ENCODE results near the gene OR52E1. TPM values are rescaled to one million over a fixed set of nuclear protein-coding genes. Genes with fewer than 3 reads are reported as not detected.

The OR52E1 gene
- total RNA-seq (2012; rRNA removed) = not detected in 2 replicates
- not detected in 2 replicates for polyA plus RNA-seq (2012; rRNA removed)
- polyA plus RNA-seq (2012; cell fraction: cytosol; rRNA removed) = not detected in 2 replicates
- polyA plus RNA-seq (2012; cell fraction: nucleus; rRNA removed; ENCODE audit: low replicate concordance) = not detected in 2 replicates
- Bru-seq, nascent RNA = not detected
- BruChase-seq, experiment 1, labeled RNA remaining after a 6-hour chase = percentile 23 among the genes with signal in this experiment
- percentile 24 among the genes with signal in this experiment for BruChase-seq, experiment 2, labeled RNA remaining after a 2-hour chase
- long read RNA-seq = 0 reads

DNA sequence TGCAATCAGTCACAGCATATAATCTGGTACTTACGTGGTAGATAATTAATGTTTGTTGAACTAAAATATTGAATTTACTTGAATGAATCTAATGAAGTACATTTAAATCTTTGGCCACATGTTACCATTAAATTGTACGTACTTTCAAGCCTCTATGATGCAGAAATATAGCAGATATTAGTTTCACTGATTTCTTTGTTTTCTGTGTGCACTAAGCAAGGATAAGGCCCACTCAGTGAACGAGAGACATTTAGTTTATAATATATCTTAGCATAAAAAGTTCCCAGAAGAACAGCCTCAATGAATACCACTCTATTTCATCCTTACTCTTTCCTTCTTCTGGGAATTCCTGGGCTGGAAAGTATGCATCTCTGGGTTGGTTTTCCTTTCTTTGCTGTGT, at the start of gene OR52E1:
TSS of gene OR52E1 (plus strand) at position 301 of the 400 bp plus-strand sequence.
- BruUV-seq (replicated peaks) = no TSS peak
- no peak within 1 kb of the TSS for H3K27ac ChIP-seq (ENCODE audit: insufficient read depth, low read length)
- no peak within 1 kb of the TSS for H2BK20ac ChIP-seq (ENCODE audit: low read depth, low read length)
- no peak within 1 kb of the TSS for H2AK5ac ChIP-seq (ENCODE audit: low read depth, low read length)
- H3K14ac ChIP-seq (replicated peaks; ENCODE audit: low read depth, low read length) = no peak within 1 kb of the TSS
- H2BK5ac ChIP-seq (ENCODE audit: low read depth, low read length, poor library complexity, severe bottlenecking) = no peak within 1 kb of the TSS
- no peak within 1 kb of the TSS for H3K18ac ChIP-seq (ENCODE audit: low read depth, low read length)
- no peak within 1 kb of the TSS for H3K56ac ChIP-seq (ENCODE audit: extremely low read depth, insufficient read depth, low read length)
- ChIA-PET CTCF (no interaction called here), POLR2A (ENCODE audit: unreplicated experiment) (no interaction called here)
- no peaks in the 10 kb centered on the region for H4K20me1 ChIP-seq (ENCODE audit: insufficient read depth, low read length)
- H3K9ac ChIP-seq (ENCODE audit: low read depth, low read length) = no peak within 1 kb of the TSS
- no peak within 1 kb of the TSS for H4K91ac ChIP-seq (ENCODE audit: insufficient read depth, low read depth, low read length)
- H3K4me1 ChIP-seq (ENCODE audit: control insufficient read depth, insufficient read depth, low read length) = no peaks in the 10 kb centered on the region
- DNase-seq (no peak), ATAC-seq (ENCODE audit: low read depth) (no peak)
- H3K36me3 ChIP-seq (ENCODE audit: control insufficient read depth, insufficient read depth, low read length) = no peaks in the 10 kb centered on the region
- no CpG with 5 or more reads among the region's 3 CpGs for WGBS, 2 experiments (ENCODE audit: extremely low coverage in 2 of 2, insufficient read length in 1 of 2)
- intact Hi-C loops (cut with micrococcal nuclease) = no loop called here
- no peak within 1 kb of the TSS for H3K4me2 ChIP-seq (ENCODE audit: low read depth, low read length)
- H2AK9ac ChIP-seq (replicated peaks; ENCODE audit: low read depth, low read length, poor library complexity) = no peak within 1 kb of the TSS
- no peaks in the 10 kb centered on the region; the same call in 1 of the 2 replicates for H3K27me3 ChIP-seq (ENCODE audit: control insufficient read depth, insufficient read depth, low read length)
- H4K5ac ChIP-seq (ENCODE audit: low read depth, low read length) = no peak within 1 kb of the TSS
- no peak within 1 kb of the TSS for H2BK15ac ChIP-seq (ENCODE audit: low read depth, low read length)
- H3K79me1 ChIP-seq (ENCODE audit: low read depth in 1 of 2, low read length in 2 of 2) = no peaks in the 10 kb centered on the region
- H3K4me3 ChIP-seq (ENCODE audit: insufficient read depth, low read depth, low read length) = no peak within 1 kb of the TSS
- in situ Hi-C loops (cut with MboI; ENCODE audit: low sequenced_read_pairs) = no loop called here
- no peak within 1 kb of the TSS for H2BK120ac ChIP-seq (ENCODE audit: low read depth, low read length)
- no peak within 1 kb of the TSS for H3K23ac ChIP-seq (ENCODE audit: low read depth, low read length)
- H3K9me3 ChIP-seq (ENCODE audit: control insufficient read depth, insufficient read depth, low read length) = no peaks in the 10 kb centered on the region
- H3K9me1 ChIP-seq (ENCODE audit: insufficient read depth, low read length) = no peaks in the 10 kb centered on the region
- H3K4ac ChIP-seq (ENCODE audit: low read depth, low read length) = no peak within 1 kb of the TSS
- TF ChIP-seq BHLHE40 (IDR thresholded peaks at IDR 0.05; ENCODE audit: low read depth, low read length) (no peak), NFE2L2 (IDR thresholded peaks at IDR 0.05; ENCODE audit: low read depth, low read length) (no peak), POLR2A (IDR thresholded peaks at IDR 0.05; ENCODE audit: low read depth, low read length) (no peak), CHD1 (IDR thresholded peaks at IDR 0.05; ENCODE audit: low read depth, low read length) (no peak), CEBPB (IDR thresholded peaks at IDR 0.05; ENCODE audit: low read depth, low read length) (no peak), SMC3 (IDR thresholded peaks at IDR 0.05; ENCODE audit: low read depth, low read length) (no peak), MAZ (IDR thresholded peaks at IDR 0.05; ENCODE audit: borderline replicate concordance, low read depth, low read length) (no peak), MAFK (IDR thresholded peaks at IDR 0.05; ENCODE audit: low read depth, low read length) (no peak), FOS (IDR thresholded peaks at IDR 0.05; ENCODE audit: low read depth, low read length) (no peak), RFX5 (IDR thresholded peaks at IDR 0.05; ENCODE audit: low read depth, low read length) (no peak), MXI1 (IDR thresholded peaks at IDR 0.05; ENCODE audit: borderline replicate concordance, low read depth, low read length) (no peak), RCOR1 (IDR thresholded peaks at IDR 0.05; ENCODE audit: insufficient replicate concordance, low read length) (no peak), ELK1 (IDR thresholded peaks at IDR 0.05; ENCODE audit: borderline replicate concordance, low read depth, low read length) (no peak), RAD21 (IDR thresholded peaks at IDR 0.05; ENCODE audit: low read length) (no peak)
- TF ChIP-seq, protein P1, sequence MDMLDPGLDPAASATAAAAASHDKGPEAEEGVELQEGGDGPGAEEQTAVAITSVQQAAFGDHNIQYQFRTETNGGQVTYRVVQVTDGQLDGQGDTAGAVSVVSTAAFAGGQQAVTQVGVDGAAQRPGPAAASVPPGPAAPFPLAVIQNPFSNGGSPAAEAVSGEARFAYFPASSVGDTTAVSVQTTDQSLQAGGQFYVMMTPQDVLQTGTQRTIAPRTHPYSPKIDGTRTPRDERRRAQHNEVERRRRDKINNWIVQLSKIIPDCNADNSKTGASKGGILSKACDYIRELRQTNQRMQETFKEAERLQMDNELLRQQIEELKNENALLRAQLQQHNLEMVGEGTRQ (IDR thresholded peaks at IDR 0.05; ENCODE audit: low read depth, low read length) = no peak
- TF ChIP-seq, protein P2, sequence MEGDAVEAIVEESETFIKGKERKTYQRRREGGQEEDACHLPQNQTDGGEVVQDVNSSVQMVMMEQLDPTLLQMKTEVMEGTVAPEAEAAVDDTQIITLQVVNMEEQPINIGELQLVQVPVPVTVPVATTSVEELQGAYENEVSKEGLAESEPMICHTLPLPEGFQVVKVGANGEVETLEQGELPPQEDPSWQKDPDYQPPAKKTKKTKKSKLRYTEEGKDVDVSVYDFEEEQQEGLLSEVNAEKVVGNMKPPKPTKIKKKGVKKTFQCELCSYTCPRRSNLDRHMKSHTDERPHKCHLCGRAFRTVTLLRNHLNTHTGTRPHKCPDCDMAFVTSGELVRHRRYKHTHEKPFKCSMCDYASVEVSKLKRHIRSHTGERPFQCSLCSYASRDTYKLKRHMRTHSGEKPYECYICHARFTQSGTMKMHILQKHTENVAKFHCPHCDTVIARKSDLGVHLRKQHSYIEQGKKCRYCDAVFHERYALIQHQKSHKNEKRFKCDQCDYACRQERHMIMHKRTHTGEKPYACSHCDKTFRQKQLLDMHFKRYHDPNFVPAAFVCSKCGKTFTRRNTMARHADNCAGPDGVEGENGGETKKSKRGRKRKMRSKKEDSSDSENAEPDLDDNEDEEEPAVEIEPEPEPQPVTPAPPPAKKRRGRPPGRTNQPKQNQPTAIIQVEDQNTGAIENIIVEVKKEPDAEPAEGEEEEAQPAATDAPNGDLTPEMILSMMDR (conservative IDR thresholded peaks at IDR 0.05; ENCODE audit: low read depth, low read length) = no peak
- H2AFZ ChIP-seq (replicated peaks; ENCODE audit: low read length, poor library complexity) = no peak within 1 kb of the TSS
- H4K8ac ChIP-seq (ENCODE audit: low read depth in 2 of 2, low read length in 2 of 2) = no peak within 1 kb of the TSS
- dilution Hi-C loops (cut with HindIII; ENCODE audit: low sequenced_read_pairs, unreplicated experiment) = no loop called here
